GM21717 (cell line): Measurements from ENCODE around the gene CACNA2D4.

Experiments used
- ATAC-seq: cut with Tn5 transposase; IDR thresholded peaks from one replicate; pipeline ENCODE4 v1.9.1; 2021; ENCODE audit warnings: mild to moderate bottlenecking, moderate library complexity; ENCODE audit not compliant: unreplicated experiment

The CACNA2D4 gene

GRCh38 chr12:1847411-1847810 is 71.0 kb downstream of the CACNA2D4 start:
- no peak for ATAC-seq

GRCh38 chr12:1846421-1847405 is 71.7 kb downstream of the CACNA2D4 start:
- ATAC-seq = no peak

GRCh38 chr12:1845886-1846285 is 72.6 kb downstream of the CACNA2D4 start:
- no peak for ATAC-seq

- ATAC-seq = no peak
These were observed 73.0 kb downstream of the CACNA2D4 start for GRCh38 chr12:1845427-1845826.

GRCh38 chr12:1844661-1845409 is 73.6 kb downstream of the CACNA2D4 start:
- no peak for ATAC-seq

- ATAC-seq = no peak
These were observed 74.2 kb downstream of the CACNA2D4 start for GRCh38 chr12:1844223-1844622.

- ATAC-seq = no peak
These were observed 74.8 kb downstream of the CACNA2D4 start for GRCh38 chr12:1843641-1844005.

- ATAC-seq = no peak
These were observed 75.4 kb downstream of the CACNA2D4 start for GRCh38 chr12:1842905-1843640.

GRCh38 chr12:1842183-1842904 is 76.1 kb downstream of the CACNA2D4 start:
- no peak for ATAC-seq

GRCh38 chr12:1841586-1842182 is 76.8 kb downstream of the CACNA2D4 start:
- ATAC-seq = no peak

GRCh38 chr12:1840981-1841425 is 77.4 kb downstream of the CACNA2D4 start:
- no peak for ATAC-seq

GRCh38 chr12:1839956-1840951 is 78.2 kb downstream of the CACNA2D4 start:
- no peak for ATAC-seq

- no peak for ATAC-seq
These were observed 79.0 kb downstream of the CACNA2D4 start for GRCh38 chr12:1839464-1839863.

GRCh38 chr12:1838994-1839365 is 79.5 kb downstream of the CACNA2D4 start:
- no peak for ATAC-seq

GRCh38 chr12:1838205-1838993 is 80.1 kb downstream of the CACNA2D4 start:
- no peak for ATAC-seq

- no peak for ATAC-seq
These were observed 80.8 kb downstream of the CACNA2D4 start for GRCh38 chr12:1837541-1838204.

- no peak for ATAC-seq
These were observed 81.5 kb downstream of the CACNA2D4 start for GRCh38 chr12:1836854-1837421.
